Effector CD4-positive, alpha-beta T cell (primary cell): ENCODE results near the gene UBAC2.
A peak's percentile ranks its signal among the peaks of the same experiment; 100 is the strongest.
"Not testable (repeated sequence)": the region's sequence is repeated elsewhere in the genome, so short reads cannot be mapped to it uniquely, and the experiment has no call there.

Source experiments
- DNase-seq: peaks from one replicate; pipeline ENCODE4 v3.0.0-alpha.2; 2020

The UBAC2 gene

GRCh38 chr13:99215184-99215830 lies 14.7 kb downstream of the UBAC2 start:
- peak; percentile 64 for DNase-seq

DNA sequence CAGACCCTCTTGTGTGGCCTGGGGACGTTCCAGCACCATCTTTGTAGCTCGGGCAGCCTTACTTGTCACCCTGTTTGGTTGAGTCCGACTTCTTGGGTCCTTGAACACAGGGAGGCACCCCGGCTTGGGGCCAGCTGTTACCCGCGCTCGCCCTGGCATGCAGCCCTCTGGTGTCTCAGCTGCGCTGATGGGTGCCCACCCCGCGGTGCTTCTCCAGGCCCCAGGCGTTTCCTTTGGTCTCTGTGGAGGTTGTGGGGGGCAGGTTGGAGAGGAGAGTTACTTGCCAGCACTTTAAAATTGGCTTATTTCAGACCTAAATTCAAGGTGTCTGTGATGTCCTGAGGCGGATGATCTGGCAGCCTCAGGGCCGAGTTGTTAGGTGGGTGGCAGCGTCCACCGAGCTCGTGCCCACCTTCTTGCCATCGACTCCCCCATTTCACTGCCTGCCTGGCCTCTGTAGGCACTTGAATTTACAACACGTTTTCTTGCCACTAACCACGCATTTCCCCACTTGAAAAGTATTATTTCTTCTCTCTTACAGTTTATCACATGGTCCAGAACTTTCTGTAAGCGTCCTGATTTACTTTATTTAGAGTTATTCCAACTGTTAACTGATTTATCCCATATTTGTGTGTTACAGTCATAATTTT lies 16.9 kb downstream of the UBAC2 start:
- no peak for DNase-seq

- no peak for DNase-seq
These were observed 17.5 kb downstream of the UBAC2 start for GRCh38 chr13:99218126-99218525.

GRCh38 chr13:99218545-99218944 lies 17.9 kb downstream of the UBAC2 start:
- DNase-seq, result no peak

GRCh38 chr13:99218969-99219368 lies 18.3 kb downstream of the UBAC2 start:
- peak; percentile 61 for DNase-seq

DNA sequence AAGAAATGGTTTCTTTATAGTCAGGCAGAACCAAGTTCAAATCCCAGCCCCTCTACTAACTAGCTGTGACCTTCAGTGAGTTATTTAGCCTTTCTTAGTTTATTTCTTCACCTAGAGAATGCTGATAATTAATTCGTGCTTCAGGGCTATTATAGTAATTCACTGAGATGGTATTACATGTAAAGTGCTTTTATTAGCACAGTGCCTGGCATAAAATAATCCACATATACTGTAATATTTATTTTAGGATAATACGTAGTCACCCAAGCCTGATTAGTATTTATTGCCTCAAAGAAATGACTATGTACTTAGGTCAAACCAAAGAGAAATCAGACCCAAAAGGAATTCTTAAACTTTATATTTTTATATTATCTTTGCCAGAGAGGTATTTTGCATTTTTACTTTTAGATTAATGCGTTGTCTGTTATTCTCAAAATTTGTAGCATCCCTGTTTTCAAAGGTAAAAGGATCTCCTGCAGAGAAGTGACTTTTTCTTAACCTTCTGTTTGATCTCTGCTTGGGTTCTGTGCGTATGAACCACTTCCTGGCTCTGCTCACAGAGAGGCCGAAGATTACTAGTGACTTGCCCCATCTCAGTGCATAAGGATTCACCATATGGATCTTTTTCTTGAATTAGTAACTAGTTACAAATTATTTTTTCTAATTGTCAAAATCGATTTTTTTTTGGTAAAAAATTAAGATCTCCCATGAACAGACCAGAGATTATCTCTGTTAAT lies 19.7 kb downstream of the UBAC2 start:
- peak; percentile 23 for DNase-seq

DNA sequence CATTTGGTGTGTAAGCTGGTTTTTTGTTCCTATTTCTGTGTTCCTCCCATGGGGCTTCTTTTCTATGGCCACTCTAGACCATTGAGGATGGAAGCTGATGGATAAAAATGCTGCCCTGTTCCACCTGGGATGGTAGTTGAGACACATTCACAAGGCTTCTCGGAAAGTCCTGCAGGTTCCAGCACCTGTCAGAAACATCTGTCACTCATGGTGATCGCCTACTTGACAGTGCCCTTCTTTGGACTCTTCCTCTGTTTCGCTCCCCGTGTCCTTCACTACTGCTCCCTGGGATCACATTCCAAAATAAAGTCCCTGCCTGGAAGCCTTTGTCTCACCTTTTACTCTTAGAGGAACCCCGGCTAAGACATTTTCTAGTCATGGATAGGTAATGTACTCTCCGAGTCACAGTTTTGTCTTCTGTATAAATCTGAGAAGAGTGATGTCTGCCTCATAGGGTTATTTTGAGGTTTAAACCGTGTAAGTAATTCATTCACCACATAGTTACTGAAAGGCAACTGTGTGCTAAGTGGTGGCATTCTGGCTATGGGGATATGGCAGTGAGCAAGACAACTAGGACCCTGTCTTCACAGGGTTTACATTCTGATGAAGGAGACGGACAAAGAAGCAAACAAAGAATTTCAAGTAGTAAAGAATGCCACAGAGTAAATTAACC lies 21.0 kb downstream of the UBAC2 start:
- DNase-seq, result no peak

DNA sequence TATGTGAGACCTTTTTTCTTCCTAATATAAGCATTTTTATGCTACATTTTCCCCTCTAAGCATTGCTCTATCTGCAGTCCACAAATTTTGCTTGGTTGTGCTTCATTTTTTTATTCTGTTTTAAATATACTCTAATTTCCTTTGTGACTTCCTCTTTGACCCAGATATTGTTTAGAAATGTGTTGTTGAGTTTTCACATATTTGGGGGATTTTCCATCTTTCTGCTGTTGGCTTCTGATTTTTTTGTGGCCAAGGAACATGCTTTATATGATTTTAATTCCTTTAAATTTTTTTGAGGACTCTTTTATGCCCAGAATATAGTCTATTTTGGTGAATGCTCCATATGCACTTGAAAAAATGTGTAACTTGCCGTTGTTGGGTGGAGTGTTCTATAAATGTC lies 22.9 kb downstream of the UBAC2 start:
- DNase-seq, result no peak

DNA sequence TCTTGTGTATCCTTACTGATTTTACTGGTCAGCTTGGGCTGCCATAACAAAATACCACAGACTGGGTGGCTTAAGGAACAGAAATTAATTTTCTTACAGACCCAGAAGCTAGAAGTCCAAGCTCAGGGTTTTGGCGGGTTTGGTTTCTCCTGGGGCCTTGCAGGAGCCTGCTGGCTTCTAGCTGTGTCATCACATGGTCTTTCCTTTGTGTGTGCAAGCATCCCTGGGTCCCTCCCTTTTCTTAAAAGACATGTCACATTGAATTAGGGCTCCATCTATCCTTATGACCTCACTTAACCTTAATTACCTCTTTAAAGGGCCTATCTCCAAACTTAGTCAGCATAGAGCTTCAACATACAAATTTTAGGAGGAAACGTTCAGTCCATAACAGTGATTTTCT lies 23.4 kb downstream of the UBAC2 start:
- DNase-seq, result no peak

- no peak for DNase-seq
These were observed 24.4 kb downstream of the UBAC2 start for GRCh38 chr13:99225078-99225477.

GRCh38 chr13:99226513-99226912 lies 25.9 kb downstream of the UBAC2 start:
- DNase-seq, result no peak

GRCh38 chr13:99227331-99227900 lies 26.8 kb downstream of the UBAC2 start:
- no peak for DNase-seq

DNA sequence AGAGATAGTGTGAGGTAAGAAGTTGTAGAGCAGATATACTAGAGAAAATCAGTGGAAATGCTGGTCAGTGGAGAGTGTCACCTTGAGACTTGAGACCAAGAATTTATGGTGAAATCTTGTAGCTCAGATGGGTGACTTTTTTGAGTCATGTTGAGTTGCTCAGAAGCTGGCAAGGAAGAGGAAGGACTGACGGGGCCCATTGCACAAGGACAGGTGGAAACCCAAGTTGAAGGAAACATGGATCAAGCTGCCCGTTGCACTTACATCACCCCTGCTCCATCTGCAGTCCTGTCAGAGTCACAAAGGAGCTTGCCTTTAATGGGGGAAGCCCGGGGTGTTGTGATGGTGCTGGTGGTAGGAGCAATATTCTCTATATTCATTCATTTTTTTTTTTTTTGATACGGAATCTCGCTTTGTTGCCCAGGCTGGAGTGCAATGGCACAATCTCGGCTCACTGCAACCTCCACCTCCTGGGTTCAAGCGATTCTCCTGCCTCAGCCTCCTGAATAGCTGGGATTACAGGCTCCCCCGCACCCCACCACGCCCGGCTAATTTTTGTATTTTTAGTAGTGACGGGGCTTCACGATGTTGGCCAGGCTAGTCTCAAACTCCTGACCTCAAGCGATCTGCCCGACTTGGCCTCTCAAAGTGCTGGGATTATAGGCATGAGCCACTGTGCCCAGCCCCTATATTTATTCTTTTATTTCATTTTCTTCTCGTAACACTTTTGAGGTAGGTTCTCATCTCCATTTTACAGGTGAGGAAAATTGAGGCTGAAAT lies 27.4 kb downstream of the UBAC2 start:
- DNase-seq, result no peak

GRCh38 chr13:99228737-99229691 lies 28.4 kb downstream of the UBAC2 start:
- DNase-seq, result no peak

- not testable (repeated sequence) for DNase-seq
These were observed 29.9 kb downstream of the UBAC2 start for GRCh38 chr13:99230588-99230987.

- DNase-seq, result no peak
These were observed 30.3 kb downstream of the UBAC2 start for GRCh38 chr13:99230991-99231390.

DNA sequence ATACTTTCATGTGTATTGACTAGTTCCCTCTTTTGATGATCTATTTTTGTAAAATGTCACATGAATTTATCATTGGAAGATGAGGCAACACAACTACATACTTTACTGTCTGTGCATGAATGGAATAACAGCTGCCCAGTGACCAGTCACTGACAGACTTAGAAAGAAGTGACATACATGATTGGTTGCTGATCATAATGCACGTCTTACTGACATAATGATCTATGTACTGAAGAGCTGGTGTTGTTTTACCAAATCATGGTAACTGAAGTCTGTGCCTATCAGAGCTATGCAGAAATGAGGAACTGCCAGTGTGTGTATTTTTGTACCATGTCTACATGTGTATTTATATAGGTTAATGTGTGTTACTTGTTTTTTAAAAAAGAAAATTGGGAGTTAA lies 31.1 kb downstream of the UBAC2 start:
- no peak for DNase-seq

DNA sequence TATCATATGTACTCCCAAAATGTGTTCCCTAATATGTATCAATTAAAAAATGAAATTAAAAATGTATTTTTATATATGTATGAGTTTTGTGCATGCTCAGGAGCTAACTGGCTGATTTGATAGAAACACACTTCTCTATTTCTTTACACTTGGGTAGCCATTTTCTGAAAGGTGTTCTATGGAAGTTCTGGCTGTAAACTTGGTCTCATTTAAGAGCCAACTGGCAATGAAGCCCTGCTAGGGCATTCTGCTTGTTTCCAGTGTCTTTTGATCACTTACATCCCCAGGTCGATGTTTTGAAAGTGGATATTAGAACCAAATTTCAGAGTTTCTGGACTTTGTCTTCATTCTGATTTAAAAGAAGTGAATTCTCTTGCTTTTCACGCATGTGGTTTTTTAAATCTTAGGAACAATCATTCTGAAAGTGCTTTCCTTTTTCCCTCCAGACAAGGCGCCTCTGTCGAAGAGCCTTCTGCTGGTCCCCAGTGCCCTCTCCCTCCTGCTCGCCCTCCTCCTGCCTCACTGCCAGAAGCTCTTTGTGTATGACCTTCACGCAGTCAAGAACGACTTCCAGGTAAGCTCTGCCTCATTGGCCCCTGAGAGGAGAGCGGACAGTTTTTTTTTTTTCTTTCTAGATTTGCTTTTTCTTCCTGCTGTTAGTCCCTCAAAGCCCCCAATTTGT lies 37.5 kb downstream of the UBAC2 start:
- DNase-seq, result peak; percentile 16

- DNase-seq, result no peak
These were observed 45.4 kb downstream of the UBAC2 start for GRCh38 chr13:99246100-99246499.

DNA sequence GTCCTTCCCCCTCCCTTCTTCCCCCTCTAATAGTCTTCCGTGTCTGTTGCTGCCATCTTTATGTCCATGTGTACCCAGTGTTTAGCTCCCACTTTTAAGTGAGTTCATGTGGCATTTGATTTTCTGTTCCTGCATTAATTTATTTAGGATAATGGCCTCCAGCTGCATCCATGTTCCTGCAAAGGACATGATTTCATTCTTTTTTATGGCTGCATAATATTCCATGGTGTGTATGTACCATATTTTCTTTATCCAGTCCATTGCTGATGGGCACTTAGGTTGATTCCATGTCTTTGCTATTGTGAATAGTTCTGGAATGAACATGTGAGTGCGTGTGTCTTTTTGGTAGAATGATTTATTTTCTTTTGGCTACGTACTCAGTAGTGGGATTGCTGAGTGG lies 48.5 kb downstream of the UBAC2 start:
- not testable (repeated sequence) for DNase-seq
